NCI-H2196 (cell line): Measurements from ENCODE around the gene CLCN6.
A peak's percentile ranks its signal among the peaks of the same experiment; 100 is the strongest.
"Not testable (repeated sequence)": the region's sequence is repeated elsewhere in the genome, so short reads cannot be mapped to it uniquely, and the experiment has no call there.

Experiments
- DNase-seq: peaks from one replicate; lab custom pipeline; 2025; ENCODE audit not compliant: unreplicated experiment; lab: John Stamatoyannopoulos, UW

Gene CLCN6

DNA sequence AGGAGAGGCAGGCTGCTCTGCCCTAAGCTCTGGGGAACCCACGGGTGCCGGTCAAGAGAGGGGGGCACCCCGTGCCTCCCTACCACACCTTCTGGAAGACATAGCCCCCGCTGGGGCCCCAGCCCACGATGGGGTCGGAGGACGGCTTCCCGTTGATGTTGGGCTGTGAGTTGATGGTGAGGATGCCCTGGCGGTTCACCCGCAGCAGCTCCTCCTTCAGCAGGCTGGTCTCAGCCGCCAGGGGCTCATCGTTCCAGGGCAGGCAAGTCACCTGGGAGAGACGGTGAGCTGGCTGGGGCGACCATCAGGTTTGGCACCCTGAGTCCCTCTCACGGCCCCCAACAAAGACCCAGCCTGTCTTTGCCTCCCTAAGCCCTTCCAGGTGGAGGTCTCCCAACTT is 12.2 kb upstream of the CLCN6 start:
- DNase-seq = no peak

DNA sequence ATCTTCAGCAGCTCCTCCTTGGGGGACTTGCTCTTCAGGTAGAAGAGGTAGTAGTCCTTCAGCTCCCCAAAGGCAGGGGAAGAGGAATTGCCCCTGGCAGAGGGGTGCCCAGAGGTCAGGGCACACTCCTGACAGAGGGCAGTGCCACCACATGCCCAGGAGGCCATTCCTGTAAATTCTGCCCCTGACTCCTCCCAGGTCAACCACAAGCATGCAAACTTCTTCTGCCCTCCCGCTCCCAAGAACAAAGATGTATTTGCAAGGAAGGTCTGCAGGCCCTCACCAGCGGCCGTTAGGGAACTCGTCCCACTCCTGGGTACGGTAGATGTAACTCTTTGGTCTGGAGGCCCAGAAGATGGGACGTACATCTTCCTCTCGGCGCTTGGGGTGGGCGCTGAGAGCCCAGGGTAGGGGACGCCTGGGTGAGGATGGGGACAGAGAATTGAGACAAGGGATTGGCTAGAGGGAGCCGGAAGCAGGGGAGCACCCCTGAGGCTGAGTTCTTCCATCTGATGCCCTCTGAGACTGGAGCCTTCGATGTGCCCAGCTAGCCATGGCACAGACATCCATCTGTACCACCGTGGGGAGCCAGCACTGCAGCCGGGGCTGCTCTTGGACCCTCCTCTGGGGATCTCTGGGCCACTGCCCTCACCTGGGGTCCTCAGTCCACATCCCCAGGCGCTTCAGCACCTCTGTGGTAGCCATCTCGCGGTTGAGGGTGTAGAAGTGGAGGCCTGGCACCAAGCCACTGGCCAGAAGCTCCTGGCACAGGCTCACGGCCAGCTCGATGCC is 11.3 kb upstream of the CLCN6 start:
- DNase-seq = no peak

DNA sequence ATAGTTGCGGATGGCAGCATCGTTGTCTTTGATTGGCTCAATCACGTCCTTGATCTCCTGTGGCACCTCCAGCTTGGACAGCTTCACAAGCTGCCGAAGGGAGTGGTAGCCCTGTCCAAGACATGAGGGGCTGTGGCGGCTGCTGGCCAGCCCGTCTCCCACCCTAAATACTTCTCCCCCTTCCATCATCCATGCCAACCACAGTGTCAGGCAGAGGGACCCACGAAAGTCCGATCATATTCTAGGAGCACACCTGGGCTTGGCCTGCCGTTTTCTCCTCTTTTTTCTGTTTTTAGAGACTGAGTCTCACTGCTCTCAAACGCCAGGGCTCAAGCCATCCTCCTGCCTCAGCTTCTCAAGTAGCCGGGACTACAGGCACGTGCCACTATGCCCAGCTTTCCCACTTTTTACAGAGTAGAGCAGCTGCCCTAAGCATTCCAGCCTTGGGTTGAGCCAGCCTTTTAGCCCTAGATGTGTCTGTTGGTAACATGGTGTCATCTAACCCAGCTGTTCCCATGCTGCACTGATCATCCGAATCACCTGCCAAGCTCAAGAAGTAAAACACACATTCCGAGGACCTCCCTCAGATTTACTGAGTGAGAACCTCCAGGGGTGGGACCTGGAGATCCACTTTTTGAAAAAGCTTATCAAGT is 10.6 kb upstream of the CLCN6 start:
- DNase-seq = peak; percentile 7

DNA sequence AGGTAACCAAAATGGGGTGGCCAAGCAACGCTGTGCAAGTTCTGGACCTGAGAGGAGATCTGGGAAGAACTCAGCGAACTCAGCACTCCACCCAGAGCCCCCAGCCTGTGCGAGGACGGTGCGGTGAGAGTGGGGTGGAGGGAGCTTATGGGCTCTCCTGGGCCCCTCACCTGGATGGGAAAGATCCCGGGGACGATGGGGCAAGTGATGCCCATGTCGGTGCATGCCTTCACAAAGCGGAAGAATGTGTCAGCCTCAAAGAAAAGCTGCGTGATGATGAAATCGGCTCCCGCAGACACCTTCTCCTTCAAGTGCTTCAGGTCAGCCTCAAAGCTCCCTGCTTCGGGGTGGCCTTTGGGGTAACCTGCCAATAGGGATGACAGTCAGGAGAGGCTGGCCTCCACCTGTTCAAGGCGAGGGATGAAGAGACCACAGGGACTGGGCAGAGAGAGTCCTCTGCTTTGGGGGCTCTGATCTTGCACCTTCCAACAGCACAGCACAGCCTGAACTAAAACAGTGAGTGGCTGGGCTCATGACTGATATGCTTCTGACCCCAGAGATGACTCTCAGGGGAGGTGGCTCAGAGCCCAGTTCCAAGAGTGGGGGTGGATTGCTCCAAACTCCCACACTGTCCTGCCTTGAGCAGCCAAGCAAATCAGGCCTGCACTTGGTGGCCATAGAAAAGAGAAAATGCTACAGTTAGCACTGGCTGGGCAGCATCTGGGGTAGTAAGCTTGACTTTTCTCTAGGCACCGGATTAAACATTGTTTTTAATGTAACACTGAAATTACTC is 9.8 kb upstream of the CLCN6 start:
- no peak for DNase-seq

DNA sequence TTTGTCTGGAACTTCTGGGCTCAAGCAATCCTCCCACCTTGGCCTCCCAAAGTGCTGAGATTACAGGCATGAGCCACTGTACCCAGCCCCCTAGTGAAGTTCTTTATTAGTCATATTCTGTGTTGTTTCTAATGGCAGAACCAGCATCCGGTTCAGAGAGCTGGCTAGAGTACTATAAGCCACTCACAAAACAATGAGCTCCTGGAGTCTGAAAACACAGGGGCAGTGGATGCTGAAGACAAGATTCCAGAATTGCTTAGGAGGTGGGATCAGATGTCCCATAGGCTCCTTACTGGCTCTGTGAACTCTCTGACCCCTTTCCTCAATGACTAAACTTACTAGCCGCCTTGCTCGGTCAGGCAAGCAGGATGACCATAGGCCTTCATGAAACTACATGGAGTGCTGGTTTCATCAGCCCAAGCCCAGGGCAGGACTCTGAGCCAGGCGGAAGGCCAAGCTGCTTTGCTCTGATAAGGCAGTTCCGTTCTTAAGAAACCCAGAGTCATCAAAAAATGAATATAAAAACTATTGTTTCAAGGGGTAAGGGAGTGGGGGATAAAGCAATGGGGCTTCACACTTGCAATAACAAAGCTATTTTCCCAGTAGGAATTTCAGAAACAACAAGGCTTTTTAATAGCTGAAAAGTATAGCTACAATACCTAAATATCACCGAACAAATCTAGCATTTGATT is 8.3 kb upstream of the CLCN6 start:
- no peak for DNase-seq

DNA sequence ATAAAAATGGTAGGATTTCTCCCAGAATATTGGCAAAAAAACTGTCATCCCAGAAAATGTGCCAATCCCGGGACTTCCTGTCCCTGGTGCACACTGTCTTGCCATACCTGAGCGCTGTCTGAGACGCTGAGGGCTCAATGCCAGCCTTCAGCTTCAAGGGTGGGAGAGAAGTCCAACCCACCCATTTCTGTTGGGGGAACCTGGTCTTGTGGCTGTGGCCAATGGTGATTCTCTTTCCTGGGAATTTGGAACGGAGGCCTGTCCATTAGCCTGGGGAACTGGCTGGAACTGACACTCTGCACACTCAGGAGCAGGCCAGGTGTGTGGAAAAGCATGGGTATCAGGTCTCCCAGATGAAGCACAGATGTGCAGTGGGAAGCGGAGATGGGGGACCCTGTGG is 6.9 kb upstream of the CLCN6 start:
- no peak for DNase-seq

DNA sequence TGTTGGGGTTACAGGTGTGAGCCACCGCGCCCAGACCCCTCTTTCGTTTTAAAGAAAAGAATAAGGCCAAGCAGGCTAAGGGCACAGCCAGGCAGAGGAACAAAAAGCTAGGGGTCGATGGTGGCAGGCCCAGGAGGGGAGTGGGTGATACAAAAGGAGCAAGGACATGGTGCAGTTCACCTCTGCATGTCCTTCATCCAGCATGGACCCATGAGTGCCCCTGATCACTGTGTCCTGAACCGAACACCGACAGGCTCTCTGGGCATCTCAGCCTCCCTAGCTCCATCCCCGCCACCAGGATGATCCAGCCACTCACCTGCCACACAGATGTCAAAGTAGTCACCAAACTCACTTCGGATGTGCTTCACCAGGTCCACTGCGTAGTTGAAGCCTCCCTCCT is 6.1 kb upstream of the CLCN6 start:
- no peak for DNase-seq

DNA sequence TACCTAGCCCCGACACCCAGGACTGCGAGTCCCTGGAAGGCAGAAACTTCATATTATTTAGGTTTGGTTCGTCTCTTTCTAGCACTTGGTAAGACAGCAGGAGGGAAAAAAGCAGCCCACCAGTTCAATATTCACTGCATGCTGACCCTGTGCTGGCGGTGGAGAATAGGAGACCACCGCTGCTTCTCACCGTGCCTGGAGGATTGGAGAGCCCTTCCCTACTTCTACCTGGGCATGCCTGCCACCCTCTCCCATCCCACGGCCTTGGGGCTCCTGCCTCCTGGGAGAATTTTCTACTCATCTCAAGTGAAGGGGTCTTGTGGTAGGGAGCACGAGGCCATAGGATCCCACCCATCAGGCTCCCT is 5.6 kb upstream of the CLCN6 start:
- DNase-seq = no peak

DNA sequence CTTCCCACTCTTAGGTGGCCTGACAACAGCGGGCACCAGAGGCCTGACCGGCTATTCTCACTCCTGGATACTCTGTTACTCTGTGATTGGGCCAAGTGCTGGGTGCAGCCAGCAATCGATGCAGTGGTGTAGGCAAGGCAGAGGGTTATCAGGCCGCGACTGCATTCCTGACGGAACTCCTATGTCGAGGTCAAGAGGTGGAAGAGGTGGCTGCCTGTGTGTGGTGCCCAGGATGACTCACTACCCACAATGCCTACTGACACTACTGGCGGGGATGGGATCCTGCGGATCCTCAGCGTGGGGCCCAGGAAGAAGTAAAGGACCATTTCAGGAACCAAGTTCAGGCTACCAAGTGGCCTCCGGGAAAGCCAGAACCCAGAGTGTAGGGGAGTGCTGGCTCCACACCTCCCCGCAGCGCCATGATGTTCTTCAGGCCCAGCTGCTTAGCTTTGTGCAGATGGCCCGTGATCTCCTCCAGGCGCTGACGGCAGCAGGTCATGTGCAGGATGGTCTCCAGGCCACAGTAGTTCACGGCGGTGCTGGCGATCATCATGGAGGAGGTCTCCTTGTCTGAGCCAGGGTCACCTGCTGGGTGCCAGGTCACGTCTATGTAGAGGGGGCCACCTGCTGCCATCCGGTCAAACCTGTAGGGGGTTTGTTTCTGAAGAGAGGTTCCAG is 5.1 kb upstream of the CLCN6 start:
- no peak for DNase-seq

DNA sequence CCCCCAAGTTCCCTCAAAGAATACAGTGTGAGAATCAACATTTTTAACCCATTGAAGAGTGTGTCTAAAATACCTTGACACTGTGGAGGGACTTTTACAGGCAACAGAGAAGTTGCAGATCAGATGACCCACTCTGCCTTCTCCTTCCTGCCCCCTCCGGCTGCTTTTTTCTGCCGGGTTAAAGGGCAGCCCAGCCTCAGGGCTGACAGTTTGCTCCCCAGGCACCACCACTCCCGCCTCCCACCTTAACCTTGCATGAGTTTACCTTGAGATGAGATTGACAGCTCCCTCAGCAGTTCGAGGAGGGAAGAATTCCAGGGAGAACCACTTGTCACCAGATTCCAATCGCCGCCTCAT is 3.4 kb upstream of the CLCN6 start:
- no peak for DNase-seq

DNA sequence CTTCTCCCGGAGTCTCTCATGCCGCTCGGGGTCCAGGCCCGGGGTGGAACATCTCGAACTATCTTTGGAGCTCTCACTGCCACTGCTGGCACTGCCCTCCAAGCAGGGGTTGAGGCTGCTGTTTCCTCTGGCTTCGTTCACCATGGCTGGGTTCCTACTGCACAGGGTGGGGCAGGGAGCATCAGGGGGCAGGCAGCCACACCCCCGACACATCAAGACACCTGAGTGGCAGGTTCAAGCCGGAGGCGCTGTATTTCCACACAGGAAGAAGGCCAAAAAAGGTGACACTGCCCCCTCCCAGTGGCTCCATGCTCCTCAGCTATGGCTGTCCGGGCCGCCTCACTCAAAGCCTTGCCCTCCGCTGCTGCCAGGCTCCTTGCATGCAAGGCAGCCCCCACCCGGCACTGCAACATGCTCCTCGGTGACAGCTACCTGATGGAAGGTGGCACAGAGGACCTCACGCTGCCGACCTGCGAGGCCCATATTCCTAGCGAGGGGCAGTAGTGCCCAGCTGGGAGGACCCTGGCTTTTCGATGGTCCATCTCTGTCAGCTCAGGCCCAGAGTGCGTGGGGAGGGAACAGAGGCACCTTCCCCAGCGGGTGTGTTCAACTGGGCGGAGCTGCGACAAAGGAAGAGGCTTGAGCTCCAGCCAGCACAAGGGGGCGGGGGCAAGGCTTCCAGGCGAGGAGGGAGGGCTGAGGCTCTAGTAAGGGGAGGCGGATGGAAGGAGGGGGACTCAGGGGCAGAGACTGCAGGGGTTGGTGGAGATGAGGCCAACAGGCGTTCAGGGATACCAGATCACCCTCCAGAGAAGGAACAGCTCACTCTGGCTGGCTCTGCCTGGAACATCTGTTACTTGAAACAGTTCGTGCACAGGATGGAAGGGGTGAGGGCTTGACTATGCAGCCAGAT is 2.8 kb upstream of the CLCN6 start:
- DNase-seq = peak; percentile 86

DNA sequence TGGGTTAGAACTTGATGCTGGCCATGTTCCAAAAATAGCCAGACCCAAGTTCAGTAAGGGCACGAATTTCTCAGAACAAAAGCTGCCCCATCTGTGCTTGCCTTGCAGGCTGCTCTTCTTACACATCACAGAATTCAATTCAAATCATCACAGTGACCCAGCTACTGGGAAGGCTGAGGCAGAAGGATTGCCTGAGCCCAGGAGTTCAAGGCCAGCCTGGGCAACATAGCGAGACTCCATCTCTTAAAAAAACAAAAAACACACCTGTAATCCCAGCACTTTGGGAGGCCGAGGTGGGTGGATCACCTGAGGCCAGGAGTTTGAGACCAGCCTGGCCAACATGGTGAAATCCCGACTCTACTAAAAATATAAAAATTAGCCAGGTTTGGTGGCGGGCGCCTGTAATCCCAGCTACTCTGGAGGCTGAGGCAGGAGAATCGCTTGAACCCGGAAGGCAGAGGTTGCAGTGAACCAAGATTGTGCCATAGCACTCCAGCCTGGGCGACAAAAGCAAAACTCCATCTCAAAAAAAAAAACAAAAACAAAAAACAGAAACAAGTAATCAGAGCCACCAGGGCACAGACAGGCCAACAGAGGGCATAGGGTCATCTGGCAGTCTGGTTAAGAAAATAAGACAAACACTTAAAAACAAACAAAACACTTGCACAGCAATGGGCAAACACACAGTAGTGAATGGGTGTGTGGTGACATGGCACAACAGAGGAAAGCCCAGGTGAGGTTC is 1.9 kb upstream of the CLCN6 start:
- not testable (repeated sequence) for DNase-seq

DNA sequence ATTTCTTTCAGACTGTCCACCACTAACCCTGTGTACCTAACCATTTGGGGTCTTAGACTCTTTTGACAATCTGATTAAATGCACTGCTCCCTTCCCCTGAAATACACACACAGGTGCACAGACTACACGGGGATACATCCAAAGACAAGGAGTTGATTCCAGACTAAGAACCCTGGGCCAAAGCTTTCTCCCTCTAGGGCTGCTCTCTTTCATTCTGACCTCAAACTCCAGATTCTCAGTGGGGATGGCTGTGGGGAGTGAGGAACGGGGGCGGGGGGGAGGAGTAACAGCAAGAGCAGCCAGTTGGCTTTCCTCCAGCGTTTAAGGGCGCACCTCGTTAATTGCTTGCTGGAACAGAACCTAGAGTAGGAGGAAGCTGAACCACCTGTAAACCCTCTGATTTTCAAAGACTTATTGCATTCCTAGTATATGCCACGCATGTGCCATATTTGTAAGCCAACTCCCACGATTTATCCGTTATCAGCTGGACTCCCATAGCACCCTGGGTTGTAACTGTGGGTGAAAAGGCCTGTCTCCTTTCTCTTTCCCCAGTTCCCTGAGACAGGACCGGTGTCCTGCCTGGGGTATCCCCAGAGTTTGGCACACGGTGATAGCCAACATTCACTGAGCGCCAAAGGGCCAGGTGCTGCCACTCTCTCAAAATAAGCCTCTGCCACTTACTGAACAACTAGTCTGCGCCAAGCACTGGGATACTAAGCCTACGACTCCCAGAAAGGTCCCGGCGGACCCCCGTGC is 1.1 kb upstream of the CLCN6 start:
- DNase-seq = peak; percentile 57

DNA sequence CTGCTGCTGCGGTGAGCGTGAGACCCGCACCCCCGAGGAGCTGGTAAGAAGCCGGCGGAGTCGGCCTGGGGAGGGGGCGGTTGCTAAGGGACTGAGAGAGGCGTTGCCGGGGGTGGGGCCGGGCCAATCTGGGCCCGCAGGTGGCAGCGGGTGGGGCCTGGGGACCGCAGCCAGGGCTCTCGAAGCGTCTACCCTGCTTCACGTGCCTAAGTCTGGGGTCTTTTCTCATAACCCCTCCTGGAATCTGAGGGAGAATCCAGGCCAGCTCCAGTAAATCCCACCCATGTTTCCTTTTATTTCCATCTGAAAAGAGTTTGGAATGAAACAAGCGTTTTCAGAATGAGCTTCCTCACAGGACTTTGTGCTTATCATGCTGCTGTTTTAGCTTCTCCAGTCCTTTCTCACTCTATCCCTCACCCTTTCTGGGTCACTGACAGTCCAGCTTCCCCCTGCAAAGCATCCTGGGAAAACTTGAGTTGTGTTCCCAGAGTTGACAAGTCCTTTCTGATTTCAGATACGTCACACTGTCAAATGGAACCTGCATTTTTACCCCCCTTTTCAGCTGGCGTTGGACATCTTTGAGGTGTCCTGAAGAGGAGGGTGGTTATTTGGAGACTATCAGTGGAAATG is 431 bp downstream of the CLCN6 start:
- peak; percentile 78 for DNase-seq

DNA sequence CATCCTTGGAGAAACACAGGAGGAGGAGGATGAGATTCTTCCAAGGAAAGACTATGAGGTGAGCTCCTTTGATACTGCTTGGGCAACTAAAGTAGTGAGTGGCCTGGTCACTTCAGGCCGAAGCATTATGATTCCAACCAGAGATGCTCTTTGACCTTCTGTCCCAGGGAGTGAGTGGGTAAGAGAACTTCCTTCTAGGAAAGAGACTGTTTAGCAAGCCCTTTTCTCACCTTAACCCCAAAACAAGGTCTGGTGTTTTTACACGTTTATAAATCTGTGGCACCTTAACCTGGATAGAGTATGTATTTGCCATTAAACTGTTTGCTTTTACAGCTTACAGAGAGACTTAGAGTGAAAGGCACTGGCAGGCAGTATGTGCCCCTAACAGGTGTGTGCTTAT is 1.1 kb downstream of the CLCN6 start:
- DNase-seq = no peak

DNA sequence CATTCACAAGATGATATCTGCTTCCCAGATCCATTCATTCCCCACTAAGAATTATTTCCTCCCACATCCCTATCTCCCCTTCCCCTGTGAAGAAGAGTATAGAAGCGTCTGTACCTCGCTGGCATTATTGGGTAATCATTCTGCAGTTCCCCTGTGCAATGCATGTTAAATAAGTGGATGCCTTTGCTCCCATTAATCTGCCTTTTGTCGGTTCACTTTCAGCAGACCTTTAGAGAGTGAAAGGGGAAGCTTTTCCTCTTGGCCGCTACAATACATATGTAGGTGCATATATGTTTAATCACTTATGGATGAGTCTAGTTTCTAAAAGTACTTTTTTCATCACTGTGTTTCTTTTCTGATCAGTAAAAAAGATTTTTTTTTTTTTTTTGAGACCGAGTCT is 7.0 kb downstream of the CLCN6 start:
- DNase-seq = no peak

DNA sequence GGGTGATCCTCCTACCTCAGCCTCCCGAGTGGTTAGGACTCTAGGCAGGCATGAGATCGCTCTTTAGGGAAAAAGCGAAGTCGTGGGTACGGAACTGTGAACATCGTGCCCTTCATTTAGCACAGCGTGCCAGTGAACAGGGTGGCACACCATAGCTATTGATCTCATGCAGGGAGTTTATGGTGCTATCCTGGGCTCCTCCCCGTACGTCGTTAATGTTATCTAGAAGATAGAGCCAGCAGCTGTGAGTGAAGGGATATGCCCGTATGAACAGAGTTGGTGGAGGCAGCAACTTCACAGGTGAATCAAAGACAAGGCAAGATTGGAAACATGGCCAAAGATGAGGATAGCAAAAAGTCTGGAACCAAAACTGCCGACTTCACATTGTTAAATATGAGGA is 11.2 kb downstream of the CLCN6 start:
- no peak for DNase-seq

DNA sequence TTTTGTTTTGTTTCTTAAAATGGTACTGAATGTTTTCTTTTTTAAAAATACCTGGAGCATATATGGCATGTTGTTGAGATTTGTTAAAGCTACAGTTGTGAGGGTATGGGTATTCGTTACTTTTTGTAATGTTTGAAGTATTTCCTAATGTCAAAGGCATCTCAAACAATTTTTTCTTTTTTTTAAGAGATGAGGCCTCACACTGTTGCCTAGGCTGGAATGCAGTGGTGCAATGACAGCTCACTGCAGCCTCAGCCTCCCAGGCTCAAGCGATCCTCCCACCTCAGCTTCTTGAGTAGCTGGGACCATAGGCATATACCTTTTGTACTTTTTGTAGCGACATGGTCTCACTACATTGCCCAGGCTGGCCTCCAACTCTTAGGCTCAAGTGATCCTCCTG is 16.1 kb downstream of the CLCN6 start:
- DNase-seq = no peak
